Upper lobe of left lung (tissue), 6 donors: ENCODE measurements around the gene DMBT1. TPM values are rescaled to one million over a fixed set of nuclear protein-coding genes. Genes with fewer than 3 reads are reported as not detected.

Experiments used
- ATAC-seq, 2 donors: fragments of 200-7000 bp; cut with Tn5 transposase; one replicate each; pipeline ENCODE4 v1.9.1; 2022; ENCODE audit warnings: mild to moderate bottlenecking in 2 of 2, moderate library complexity in 2 of 2; ENCODE audit not compliant: low FRiP score in 2 of 2
- DNase-seq, 2 donors: peaks; one replicate each; pipeline ENCODE4 v3.0.0-alpha.2; 2019 to 2020
- H3K27ac ChIP-seq, 4 donors: fragments of 200-600 bp; sonication (generic); one replicate each; pipeline ENCODE4 v1.5.1; 2016 to 2019
- H3K27me3 ChIP-seq, 4 donors: fragments of 200-600 bp; sonication (generic); one replicate each; pipeline ENCODE4 v1.5.1; 2017 to 2019
- H3K36me3 ChIP-seq, 4 donors: fragments of 200-600 bp; sonication (generic); one replicate each; pipeline ENCODE4 v1.5.1; 2016 to 2019
- H3K4me1 ChIP-seq, 4 donors: fragments of 200-600 bp; sonication (generic); one replicate each; pipeline ENCODE4 v1.5.1; 2018 to 2019
- H3K4me3 ChIP-seq, 4 donors: fragments of 200-600 bp; sonication (generic); one replicate each; pipeline ENCODE4 v1.5.1; 2017 to 2019; ENCODE audit warnings: mild to moderate bottlenecking in 2 of 4, moderate library complexity in 1 of 4
- H3K9me3 ChIP-seq, 4 donors: fragments of 200-600 bp; sonication (generic); one replicate each; pipeline ENCODE4 v1.5.1; 2018 to 2019
- CTCF ChIP-seq, 6 experiments: fragments of 450-650 bp in 4 of 6; fragments of 200-600 bp in 2 of 6; sonication (generic) in 2 of 6; IDR thresholded peaks; one replicate each; pipeline ENCODE4 v1.5.1; 2016 to 2019; ENCODE audit warnings: antibody characterized with exemption in 6 of 6
- EP300 ChIP-seq, 4 donors: sonication (generic); formaldehyde crosslinking; IDR thresholded peaks; one replicate each; pipeline ENCODE4 v1.5.1; 2017; ENCODE audit warnings: antibody characterized with exemption in 4 of 4, control low read depth in 2 of 4
- POLR2A ChIP-seq, 4 donors: fragments of 450-650 bp; IDR thresholded peaks; one replicate each; pipeline ENCODE4 v1.5.1; 2016 to 2017; ENCODE audit warnings: antibody characterized with exemption in 4 of 4, mild to moderate bottlenecking in 2 of 4
- POLR2AphosphoS5 ChIP-seq, 2 donors: sonication (generic); formaldehyde crosslinking; IDR thresholded peaks; one replicate each; pipeline ENCODE4 v1.5.1; 2017; ENCODE audit warnings: antibody characterized with exemption in 2 of 2
- WGBS, 2 donors: methylation state at CpG; one replicate each; pipeline ENCODE4 v1.1.5; 2017 to 2018; 5-methylcytosine and 5-hydroxymethylcytosine counted together
- total RNA-seq, 6 donors: library from RNA; depleted of rRNA in 4 of 6; stranded (reverse); fragments of >200 nt in 4 of 6; gene quantifications; one replicate each; pipeline versions ENCODE4 v1.1.0 to v1.2.1, GENCODE V29; 2016 to 2021
- donor health status: DM: no; HTN: no; CAD: no; lungs with moderate emphysema.
- donor health status: DM: no; HTN: yes; CAD: no; lungs with severe emphysema.

DMBT1 gene
- total RNA-seq, 6 donors from 2014 or later = 16.8 to 201 (median 39.4) TPM

- Histone ChIP-seq H3K4me1 (peaks cover 2 to 30% (median 13%) of the 10 kb centered on the region in 4 donors), H3K9me3 (no peaks in the 10 kb centered on the region), H3K27ac (peak overlapping the region; percentile 34 to 70 (median 49)), H3K27me3 (no peaks in the 10 kb centered on the region), H3K4me3 (no peak overlapping the region), H3K36me3 (no peaks in the 10 kb centered on the region)
- 91 to 95% methylated on average over 3 of the region's 3 CpGs for WGBS, 2 donors
- ATAC-seq = no peak
- TF ChIP-seq EP300 (IDR thresholded peaks at IDR 0.05) (no peak), POLR2AphosphoS5 (IDR thresholded peaks at IDR 0.05) (no peak), CTCF (IDR thresholded peaks at IDR 0.05) (no peak), POLR2A (IDR thresholded peaks at IDR 0.05) (no peak)
- DNase-seq = peak in 1 of 2 donors; percentile 5
These were observed 5.1 kb upstream of the DMBT1 start for GRCh38 chr10:122555442-122555841.

DNA sequence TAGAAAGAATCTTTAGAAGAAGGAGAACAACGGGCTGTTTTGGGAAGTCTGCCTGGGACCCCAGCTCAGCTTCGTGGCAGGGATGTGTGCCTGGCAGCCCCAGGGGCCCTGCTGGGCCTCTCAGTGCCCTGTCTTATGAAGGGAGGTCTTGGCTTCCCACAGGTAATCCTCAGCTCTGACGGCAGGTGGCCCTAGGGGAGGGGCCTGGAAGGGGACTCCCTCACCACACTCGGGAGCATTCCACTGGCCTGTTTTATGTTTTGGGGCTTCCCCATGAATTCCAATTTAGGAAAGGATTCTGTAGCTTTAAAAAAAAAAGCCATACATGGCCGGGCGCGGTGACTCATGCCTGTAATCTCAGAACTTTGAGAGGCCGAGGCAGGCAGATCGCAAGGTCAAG is 3.0 kb upstream of the DMBT1 start:
- Histone ChIP-seq H3K4me1 (peaks cover 2 to 22% (median 13%) of the 10 kb centered on the region in 4 donors), H3K27me3 (no peaks in the 10 kb centered on the region), H3K9me3 (no peaks in the 10 kb centered on the region), H3K27ac (peak overlapping the region in 3 of 4 donors; percentile 42 to 80 (median 51)), H3K36me3 (no peaks in the 10 kb centered on the region), H3K4me3 (no peak overlapping the region)
- DNase-seq (peak in 1 of 2 donors; percentile 72), ATAC-seq (peak; percentile 35 to 68)
- 42 to 47% methylated on average over 9 of the region's 9 CpGs for WGBS, 2 donors
- TF ChIP-seq CTCF (IDR thresholded peaks at IDR 0.05) (peak in 1 of 6 experiments; percentile 10), EP300 (IDR thresholded peaks at IDR 0.05) (no peak), POLR2A (IDR thresholded peaks at IDR 0.05) (peak in 1 of 4 donors; percentile 46)

DNA sequence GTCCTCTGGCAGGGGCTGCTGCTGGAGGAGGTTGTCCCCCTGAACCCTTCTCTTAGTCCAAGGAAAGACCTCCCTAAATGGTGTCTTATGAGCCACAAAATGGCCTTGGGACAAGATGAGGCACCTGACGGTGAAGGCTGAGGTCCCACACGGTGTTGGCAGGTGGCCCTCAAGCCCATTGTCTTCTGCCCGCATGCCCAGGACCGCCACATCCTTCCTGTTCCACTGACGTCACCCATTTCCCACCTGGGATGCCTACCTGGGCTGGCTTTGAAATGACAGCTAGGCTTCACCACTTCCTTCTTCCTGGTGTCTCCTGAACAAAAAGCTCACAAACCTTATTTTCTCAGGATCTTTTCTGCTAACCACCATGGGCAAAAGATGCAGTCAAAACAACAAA is 2.1 kb upstream of the DMBT1 start:
- peaks cover 2 to 21% (median 13%) of the 10 kb centered on the region in 4 donors for H3K4me1 ChIP-seq
- ATAC-seq (no peak), DNase-seq (peak in 1 of 2 donors; percentile 22)
- no peak overlapping the region for H3K4me3 ChIP-seq
- H3K27ac ChIP-seq = peak overlapping the region in 2 of 4 donors; percentile 40 to 69
- no peaks in the 10 kb centered on the region for H3K36me3 ChIP-seq
- no peaks in the 10 kb centered on the region for H3K27me3 ChIP-seq
- 58 to 64% methylated on average over 3 to 5 of the region's 5 CpGs for WGBS, 2 donors
- no peak for TF ChIP-seq CTCF (IDR thresholded peaks at IDR 0.05)
- TF ChIP-seq POLR2AphosphoS5 (IDR thresholded peaks at IDR 0.05) = no peak
- TF ChIP-seq EP300 (IDR thresholded peaks at IDR 0.05) = no peak
- TF ChIP-seq POLR2A (IDR thresholded peaks at IDR 0.05) = no peak
- H3K9me3 ChIP-seq = no peaks in the 10 kb centered on the region

GRCh38 chr10:122559228-122559627 is 1.3 kb upstream of the DMBT1 start:
- H3K4me3 ChIP-seq = no peak overlapping the region
- no peaks in the 10 kb centered on the region for H3K27me3 ChIP-seq
- ATAC-seq (no peak), DNase-seq (no peak)
- no peaks in the 10 kb centered on the region for H3K9me3 ChIP-seq
- H3K36me3 ChIP-seq = no peaks in the 10 kb centered on the region
- H3K27ac ChIP-seq = peak overlapping the region in 2 of 4 donors; percentile 23 to 69
- WGBS, 2 donors = 66 to 75% methylated on average over 2 of the region's 2 CpGs
- TF ChIP-seq POLR2AphosphoS5 (IDR thresholded peaks at IDR 0.05) = no peak
- no peak for TF ChIP-seq EP300 (IDR thresholded peaks at IDR 0.05)
- no peak for TF ChIP-seq POLR2A (IDR thresholded peaks at IDR 0.05)
- TF ChIP-seq CTCF (IDR thresholded peaks at IDR 0.05) = no peak
- H3K4me1 ChIP-seq = peaks cover under 1 to 20% (median 11%) of the 10 kb centered on the region in 4 donors

GRCh38 chr10:122561212-122561611 is 658 bp downstream of the DMBT1 start:
- TF ChIP-seq POLR2AphosphoS5 (IDR thresholded peaks at IDR 0.05) (no peak), POLR2A (IDR thresholded peaks at IDR 0.05) (no peak), CTCF (IDR thresholded peaks at IDR 0.05) (no peak), EP300 (IDR thresholded peaks at IDR 0.05) (no peak)
- H3K9me3 ChIP-seq = no peaks in the 10 kb centered on the region
- no peaks in the 10 kb centered on the region for H3K27me3 ChIP-seq
- peaks cover 10 to 21% (median 15%) of the 10 kb centered on the region in 4 donors for H3K4me1 ChIP-seq
- WGBS, 2 donors = 38 to 50% methylated on average over 6 of the region's 6 CpGs
- H3K4me3 ChIP-seq = peak overlapping the region in 2 of 4 donors; percentile 13 to 31
- no peak for ATAC-seq
- peak overlapping the region in 2 of 4 donors; percentile 10 to 45 for H3K27ac ChIP-seq
- peak in 1 of 2 donors; percentile 22 for DNase-seq
- H3K36me3 ChIP-seq = no peaks in the 10 kb centered on the region
